ENCODE data around the gene ENTREP3. TPM values are rescaled to one million over a fixed set of nuclear protein-coding genes. Genes with fewer than 3 reads are reported as not detected.

Gene ENTREP3
- 10 to 100 TPM; 22.7 to 42.0 (median 26.6) TPM for total RNA-seq

DNA sequence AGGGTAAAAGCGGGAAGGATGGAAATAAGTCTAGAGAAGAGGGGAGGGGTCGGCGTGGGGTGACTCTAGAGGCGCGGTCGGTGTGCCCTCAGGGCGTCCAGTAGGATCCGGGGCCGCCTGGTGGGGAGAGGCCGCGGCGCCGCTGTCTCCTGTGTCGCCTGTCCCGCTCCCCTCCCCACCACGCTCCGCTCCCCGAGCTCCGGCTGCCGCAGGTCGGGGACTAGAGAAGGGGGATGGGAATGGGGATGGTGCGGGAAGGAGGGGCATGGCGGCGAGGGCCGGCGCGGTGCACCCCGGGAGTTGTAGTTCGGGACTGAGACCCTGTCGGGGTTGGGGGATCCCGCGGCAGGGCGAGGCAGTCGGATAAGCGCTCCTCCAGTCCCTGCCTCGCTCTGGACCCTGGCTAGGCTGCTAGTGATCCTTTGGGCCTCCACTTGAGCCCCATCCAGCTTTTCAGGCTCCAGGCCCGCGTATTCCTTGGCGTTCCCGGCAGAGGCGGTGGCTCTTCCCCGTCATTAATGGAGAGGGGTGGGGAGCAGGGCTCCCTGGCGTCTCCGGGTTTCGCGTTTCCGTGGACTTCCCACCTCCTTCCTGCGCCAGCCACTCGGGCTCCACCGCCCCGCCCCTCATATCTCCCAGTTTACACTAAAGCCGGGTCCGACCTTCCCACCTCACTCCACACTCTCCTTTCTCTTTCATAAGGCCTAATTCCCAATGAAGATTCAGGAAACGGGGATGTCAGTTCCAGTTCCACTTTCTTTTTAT, at the start of gene ENTREP3:
ENTREP3 (minus strand) TSS at position 241 of the 765 bp plus-strand sequence. CDS start 606 bp downstream, outside the sequence.
- H3K27ac ChIP-seq = peak within 1 kb of the TSS; percentile 93 to 99 (median 96)
- H3K4me1 ChIP-seq = peaks cover 0 to 54% (median 28%) of the 10 kb centered on the region in 4 donors
- H3K27me3 ChIP-seq = no peaks in the 10 kb centered on the region
- no peaks in the 10 kb centered on the region for H3K9me3 ChIP-seq
- H3K4me3 ChIP-seq = peak within 1 kb of the TSS; percentile 69 to 95 (median 82)
- peaks cover 0 to 37% (median 8%) of the 10 kb centered on the region in 3 donors for H3K36me3 ChIP-seq
- 0 to 1% methylated on average over 34 to 48 of the region's 54 CpGs for WGBS, 2 donors
- TF ChIP-seq EP300 (IDR thresholded peaks at IDR 0.05) = peak; percentile 32 to 96
- TF ChIP-seq CTCF (IDR thresholded peaks at IDR 0.05) = peak in 1 of 5 experiments; percentile 30
- TF ChIP-seq POLR2A (IDR thresholded peaks at IDR 0.05) = peak; percentile 58 to 83
- DNase-seq (ENCODE audit: low spot score in 2 of 2) = peak; percentile 80 to 84

- Histone ChIP-seq H3K4me3 (no peak overlapping the region), H3K27me3 (no peaks in the 10 kb centered on the region), H3K27ac (peak overlapping the region in 1 of 4 donors; percentile 46), H3K4me1 (peaks cover 0 to 23% (median 9%) of the 10 kb centered on the region in 4 donors), H3K9me3 (no peaks in the 10 kb centered on the region), H3K36me3 (no peaks in the 10 kb centered on the region)
- 74 to 81% methylated on average over 11 of the region's 11 CpGs for WGBS, 2 donors
- no peak for DNase-seq (ENCODE audit: low spot score in 2 of 2)
- TF ChIP-seq POLR2A (IDR thresholded peaks at IDR 0.05) = no peak
- TF ChIP-seq EP300 (IDR thresholded peaks at IDR 0.05) = no peak
- TF ChIP-seq CTCF (IDR thresholded peaks at IDR 0.05) = no peak
These were observed 49.3 kb upstream of the ENTREP3 start for GRCh38 chr1:155304558-155305063.

- Histone ChIP-seq H3K27ac (no peak within 1 kb of the TSS), H3K9me3 (no peaks in the 10 kb centered on the region), H3K36me3 (no peaks in the 10 kb centered on the region), H3K4me1 (peaks cover 0 to 6% (median 0%) of the 10 kb centered on the region in 4 donors), H3K4me3 (no peak within 1 kb of the TSS), H3K27me3 (peaks cover 0 to 10% of the 10 kb centered on the region in 2 donors)
- no peak for TF ChIP-seq EP300 (IDR thresholded peaks at IDR 0.05)
- no peak for TF ChIP-seq POLR2A (IDR thresholded peaks at IDR 0.05)
- no peak for TF ChIP-seq CTCF (IDR thresholded peaks at IDR 0.05)
- no peak for DNase-seq (ENCODE audit: low spot score in 2 of 2)
- WGBS, 2 donors = 81% methylated on average over 5 of the region's 5 CpGs
These were observed 46.1 kb upstream of the ENTREP3 start, which contains the start of gene PKLR for GRCh38 chr1:155301342-155301841. TSS of gene PKLR (minus strand) at chr1:155301438. CDS start at chr1:155301395, 43 bp downstream.

DNA sequence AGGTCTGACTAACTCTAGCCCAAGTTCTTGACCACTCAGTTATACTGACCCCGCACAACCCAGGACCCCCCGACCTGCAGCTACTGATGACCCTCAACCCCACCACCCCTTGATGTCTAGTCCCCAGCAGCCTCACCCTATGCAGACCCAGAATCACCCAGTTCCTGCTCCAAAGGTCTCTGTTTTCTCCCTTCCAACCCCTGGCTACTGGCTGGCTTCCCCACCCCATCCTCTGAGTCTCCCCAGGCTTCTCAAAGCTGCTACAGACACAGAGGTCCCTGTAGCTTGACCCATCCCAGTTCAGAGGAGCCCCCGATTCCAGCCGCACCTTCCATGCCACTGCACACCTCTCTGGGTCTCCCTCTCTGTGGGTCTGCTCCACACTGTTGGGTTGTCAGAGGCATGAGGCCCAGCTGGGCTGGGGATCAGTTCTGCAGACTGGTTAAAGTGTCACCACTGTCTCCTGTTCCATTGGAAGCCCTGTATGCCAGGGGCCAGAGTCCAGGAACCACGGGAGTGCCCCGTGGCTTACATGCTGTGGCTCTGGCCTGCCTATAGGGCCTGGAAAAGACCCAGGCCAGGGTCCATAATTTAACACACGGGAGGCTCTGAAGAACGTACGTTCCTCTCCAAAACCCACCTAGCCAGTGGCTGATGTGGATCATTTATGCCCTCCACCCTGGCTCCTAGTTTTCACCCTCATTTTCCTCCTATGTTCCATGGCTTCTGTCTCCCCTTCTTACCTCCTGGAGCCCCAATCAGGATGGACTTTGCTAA, 45.5 kb upstream of the ENTREP3 start:
- WGBS, 2 donors = 84 to 86% methylated on average over 9 of the region's 9 CpGs
- TF ChIP-seq CTCF (IDR thresholded peaks at IDR 0.05) = no peak
- Histone ChIP-seq H3K4me3 (no peak overlapping the region), H3K27ac (no peak overlapping the region), H3K36me3 (no peaks in the 10 kb centered on the region), H3K4me1 (peaks cover 0 to under 1% (median 0%) of the 10 kb centered on the region in 4 donors), H3K27me3 (peaks cover 0 to 16% of the 10 kb centered on the region in 2 donors), H3K9me3 (no peaks in the 10 kb centered on the region)
- DNase-seq (ENCODE audit: low spot score in 2 of 2) = no peak
